Stimulated activated CD4-positive, alpha-beta T cell treated with anti-CD3 and anti-CD28 coated beads, Interleukin-2, amount 100 ng/mL, for 24 hours (primary cell): ENCODE measurements around the gene ZNHIT1.
A peak's percentile ranks its signal among the peaks of the same experiment; 100 is the strongest.
"Not testable (repeated sequence)": the region's sequence is repeated elsewhere in the genome, so short reads cannot be mapped to it uniquely, and the experiment has no call there.

ENCODE experiments used
- DNase-seq, 2 donors: peaks; one replicate each; pipeline ENCODE4 v3.0.0-alpha.2; 2020

The ZNHIT1 gene

GRCh38 chr7:101243646-101244374 is 25.8 kb downstream of the ZNHIT1 start:
- DNase-seq: no peak

- DNase-seq: peak; percentile 94 to 96
These were observed 26.6 kb downstream of the ZNHIT1 start, which contains the start of gene FIS1 for GRCh38 chr7:101244375-101245146. Gene FIS1 (minus strand): TSS chr7:101245081. CDS start chr7:101245004, 77 bp downstream.

- DNase-seq: no peak
These were observed 27.2 kb downstream of the ZNHIT1 start for GRCh38 chr7:101245147-101245668.

- no peak for DNase-seq
These were observed 30.3 kb downstream of the ZNHIT1 start for GRCh38 chr7:101248276-101248675.

GRCh38 chr7:101250324-101250723 is 32.4 kb downstream of the ZNHIT1 start:
- DNase-seq: no peak

- DNase-seq: peak; percentile 99 to 100
These were observed 34.1 kb downstream of the ZNHIT1 start for GRCh38 chr7:101251871-101252659.

GRCh38 chr7:101253199-101253598 is 35.2 kb downstream of the ZNHIT1 start:
- not testable (repeated sequence) for DNase-seq

- DNase-seq: no peak
These were observed 37.8 kb downstream of the ZNHIT1 start for GRCh38 chr7:101255796-101256195.

GRCh38 chr7:101258243-101258731 is 40.3 kb downstream of the ZNHIT1 start:
- no peak for DNase-seq

GRCh38 chr7:101264102-101264706 is 46.2 kb downstream of the ZNHIT1 start:
- not testable (repeated sequence) for DNase-seq

- no peak for DNase-seq
These were observed 47.9 kb downstream of the ZNHIT1 start for GRCh38 chr7:101265622-101266516.

- DNase-seq: no peak
These were observed 51.7 kb downstream of the ZNHIT1 start for GRCh38 chr7:101269664-101270063.

GRCh38 chr7:101271021-101271420 is 53.1 kb downstream of the ZNHIT1 start:
- no peak for DNase-seq

GRCh38 chr7:101273206-101273605 is 55.2 kb downstream of the ZNHIT1 start:
- DNase-seq: no peak
